ENCODE data around the gene ANKMY1. TPM values are rescaled to one million over a fixed set of nuclear protein-coding genes. Genes with fewer than 3 reads are reported as not detected.

Gene ANKMY1
- total and polyA plus RNA-seq, 2 of the 8 experiments (the other 6 are each of a cell fraction or from before 2014, with no cell fraction given), result 4.5 to 4.8 TPM

GRCh38 chr2:240560480-240561324 is 2.9 kb upstream of the ANKMY1 start (continued):
- TF ChIP-seq EGR1 (IDR thresholded peaks at IDR 0.05; ENCODE audit: borderline replicate concordance, low read depth, low read length) (no peak), CHD1 (IDR thresholded peaks at IDR 0.05; ENCODE audit: low read depth, low read length) (no peak), SRF (IDR thresholded peaks at IDR 0.05; ENCODE audit: low read depth, low read length) (no peak), JUND (IDR thresholded peaks at IDR 0.05; ENCODE audit: low read length) (no peak), KDM4A (IDR thresholded peaks at IDR 0.05; ENCODE audit: low read depth, low read length, severe bottlenecking) (peak; percentile 99), E2F6 (IDR thresholded peaks at IDR 0.05) (peak; percentile 74), SP4 (IDR thresholded peaks at IDR 0.05; ENCODE audit: low read length) (peak; percentile 84; the same call in 1 of the 2 replicates), RFX5 (IDR thresholded peaks at IDR 0.05; ENCODE audit: borderline replicate concordance, low read depth, low read length) (no peak), CREB1 (IDR thresholded peaks at IDR 0.05) (no peak), RXRA (IDR thresholded peaks at IDR 0.05; ENCODE audit: insufficient read depth, low read depth, low read length) (no peak), USF2 (IDR thresholded peaks at IDR 0.05; ENCODE audit: low read length) (no peak), SP2 (IDR thresholded peaks at IDR 0.05; ENCODE audit: low read length) (no peak), SP1 (IDR thresholded peaks at IDR 0.05; ENCODE audit: low read depth, low read length) (peak; percentile 78), BACH1 (IDR thresholded peaks at IDR 0.05; ENCODE audit: low read length) (no peak), NRF1 (IDR thresholded peaks at IDR 0.05; ENCODE audit: low read depth, low read length) (no peak; the same call in 1 of the 2 replicates), SIN3A (conservative IDR thresholded peaks at IDR 0.05 in 1 of 2, IDR thresholded peaks at IDR 0.05 in 1 of 2; ENCODE audit: low read depth in 1 of 2, low read length in 2 of 2) (peak; percentile 57 to 81; a peak in 1 of 4 replicates), FOSL1 (IDR thresholded peaks at IDR 0.05; ENCODE audit: insufficient read depth, low read depth, low read length) (peak; percentile 90), CTBP2 (IDR thresholded peaks at IDR 0.05; ENCODE audit: borderline replicate concordance, insufficient read depth, insufficient read length, low read length) (no peak), TAF1 (IDR thresholded peaks at IDR 0.05; ENCODE audit: low read depth, low read length) (peak; percentile 90), RBBP5 (IDR thresholded peaks at IDR 0.05; ENCODE audit: borderline replicate concordance, low read depth, low read length) (peak; percentile 60), HDAC2 (IDR thresholded peaks at IDR 0.05; ENCODE audit: borderline replicate concordance in 1 of 2, low read depth in 2 of 2, low read length in 2 of 2) (no peak; a peak in 2 of 4 replicates), GTF2F1 (IDR thresholded peaks at IDR 0.05; ENCODE audit: borderline replicate concordance, low read depth, low read length) (no peak)
